ENCODE results near the gene RUNX2. TPM values are rescaled to one million over a fixed set of nuclear protein-coding genes. Genes with fewer than 3 reads are reported as not detected.
A peak's percentile ranks its signal among the peaks of the same experiment; 100 is the strongest.

Gene RUNX2
- total and polyA plus RNA-seq, 5 donors, result 0.26 to 0.93 (median 0.39) TPM

- peaks cover 3% of the 10 kb centered on the region for H3K4me1 ChIP-seq (ENCODE audit: control insufficient read depth, insufficient read depth, low read length)
- ATAC-seq (no peak), DNase-seq (no peak)
- H3K4me3 ChIP-seq (ENCODE audit: low read length), result no peak overlapping the region
- intact Hi-C loops (cut with DNase I), result no loop called here
- no peak overlapping the region for H3K27ac ChIP-seq (ENCODE audit: low read length)
- H3K9me3 ChIP-seq (ENCODE audit: control insufficient read depth, low read length), result peaks cover 4% of the 10 kb centered on the region
- H3K27me3 ChIP-seq (ENCODE audit: control insufficient read depth, insufficient read depth), result no peaks in the 10 kb centered on the region
Observed at GRCh38 chr6:45599053-45599452, 270.9 kb downstream of the RUNX2 start.

DNA sequence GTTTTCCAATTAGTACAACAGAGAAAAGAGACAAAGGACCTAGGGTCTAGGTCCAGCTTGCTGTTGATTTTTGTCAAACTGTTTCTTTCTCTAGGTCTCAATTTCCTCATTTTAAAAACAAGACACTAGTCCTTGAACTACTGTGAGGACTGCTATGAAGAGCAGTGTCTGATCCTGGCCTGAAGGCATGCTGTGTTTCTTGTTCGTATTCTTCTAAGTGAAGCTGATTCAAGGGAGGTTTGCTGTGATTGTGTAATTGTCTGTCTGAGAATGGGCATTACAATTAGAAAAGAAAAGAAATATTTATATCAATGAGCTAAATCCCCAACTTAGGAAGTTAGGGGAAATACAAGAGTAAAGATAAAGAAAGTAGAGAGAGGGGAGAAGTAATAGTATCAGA lies 277.8 kb downstream of the RUNX2 start:
- H3K9me3 ChIP-seq (ENCODE audit: control insufficient read depth, low read length), result no peaks in the 10 kb centered on the region
- H3K27me3 ChIP-seq (ENCODE audit: control insufficient read depth, insufficient read depth), result no peaks in the 10 kb centered on the region
- H3K27ac ChIP-seq (ENCODE audit: low read length), result no peak overlapping the region
- ATAC-seq (no peak), DNase-seq (no peak)
- 89% methylated on average over 1 of the region's 1 CpG for WGBS
- no peak overlapping the region for H3K4me3 ChIP-seq (ENCODE audit: low read length)
- intact Hi-C loops (cut with DNase I), result no loop called here
- H3K4me1 ChIP-seq (ENCODE audit: control insufficient read depth, insufficient read depth, low read length), result no peaks in the 10 kb centered on the region

DNA sequence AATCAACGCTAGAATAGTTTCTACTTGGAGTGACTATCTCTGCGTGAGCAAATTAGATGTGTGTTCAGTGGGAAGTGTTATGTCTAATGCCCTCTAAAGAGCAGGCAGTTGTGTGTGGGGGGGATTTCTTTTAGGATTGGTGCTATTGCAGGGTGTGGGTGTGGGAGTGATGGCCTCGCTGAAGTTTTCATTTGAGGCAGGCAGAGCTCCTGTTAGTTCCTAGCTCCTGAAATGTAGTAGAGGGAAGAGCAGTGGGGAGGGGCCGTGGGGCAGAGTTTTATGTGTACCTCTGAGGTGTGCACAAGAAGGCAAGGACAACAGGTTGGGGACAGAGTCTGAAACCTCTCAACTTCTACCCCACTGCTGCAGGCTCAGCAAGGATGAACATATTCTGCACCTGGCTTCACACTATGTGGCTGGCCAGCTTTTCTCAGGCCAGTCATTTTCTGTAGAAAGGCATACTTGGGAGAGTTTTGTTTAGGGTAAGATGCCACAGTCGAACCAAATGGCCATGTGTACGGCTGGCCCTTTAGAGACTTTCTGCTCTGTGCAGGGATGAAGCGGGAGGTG lies 278.8 kb downstream of the RUNX2 start:
- no peak overlapping the region for H3K27ac ChIP-seq (ENCODE audit: low read length)
- no peak for ATAC-seq
- intact Hi-C loops (cut with DNase I), result no loop called here

DNA sequence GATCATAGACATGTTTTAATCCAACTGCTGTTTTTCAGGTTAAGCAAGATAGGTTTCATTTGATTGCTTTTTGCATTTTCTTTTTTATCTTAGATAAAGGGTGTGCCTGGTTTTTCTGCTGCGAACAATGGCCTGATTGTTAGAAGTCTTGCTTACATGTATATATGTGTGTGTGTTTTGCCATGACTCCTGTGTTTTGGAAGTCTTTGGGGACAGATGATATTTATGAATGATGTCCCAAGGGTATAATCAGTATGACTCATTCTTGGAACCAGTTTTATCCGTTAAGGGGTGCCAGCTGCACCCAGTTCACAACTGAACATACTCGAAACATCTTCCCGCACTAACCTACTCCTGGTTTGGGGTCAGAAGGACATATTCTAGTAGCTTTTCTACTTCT lies 279.7 kb downstream of the RUNX2 start:
- intact Hi-C loops (cut with DNase I), result no loop called here

More for the DNA sequence above, 278.8 kb downstream of the RUNX2 start:
- no peak for DNase-seq
- no peaks in the 10 kb centered on the region for H3K27me3 ChIP-seq (ENCODE audit: control insufficient read depth, insufficient read depth)
- no peak overlapping the region for H3K4me3 ChIP-seq (ENCODE audit: low read length)
- H3K9me3 ChIP-seq (ENCODE audit: control insufficient read depth, low read length), result no peaks in the 10 kb centered on the region
- WGBS, result 87% methylated on average over 7 of the region's 7 CpGs
- no peaks in the 10 kb centered on the region for H3K4me1 ChIP-seq (ENCODE audit: control insufficient read depth, insufficient read depth, low read length)

DNA sequence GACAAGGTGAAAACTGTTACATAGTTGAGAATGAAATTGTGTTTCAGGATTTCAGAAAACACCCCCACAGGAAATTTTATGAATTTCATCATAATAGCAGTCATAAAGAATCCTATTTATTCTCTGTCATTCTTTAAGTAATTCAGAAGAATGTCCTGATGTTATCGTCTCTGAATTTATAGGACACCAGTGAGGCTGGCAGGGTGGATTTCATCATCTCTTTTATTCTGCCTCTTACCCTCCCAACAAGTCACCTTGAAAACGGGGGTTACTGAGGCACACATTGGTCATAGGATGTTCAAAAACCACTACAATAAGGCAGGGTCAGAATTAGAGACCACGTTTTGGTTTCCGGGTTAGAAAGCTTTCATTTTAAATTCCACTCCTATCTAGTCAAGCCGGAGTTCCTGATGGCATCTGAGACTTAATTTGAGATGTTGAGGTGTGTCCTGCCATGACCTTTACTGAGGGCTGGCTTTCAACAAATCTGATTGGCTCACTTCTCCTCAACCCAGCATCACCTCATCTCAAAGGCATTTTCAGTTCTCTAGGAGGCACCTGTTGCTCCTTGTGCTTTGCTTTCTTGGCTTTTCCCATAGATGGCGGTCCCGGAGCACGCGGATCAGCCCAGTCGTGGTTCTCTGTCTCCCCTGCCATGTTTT lies 280.3 kb downstream of the RUNX2 start:
- Histone ChIP-seq H3K4me3 (ENCODE audit: low read length) (no peak overlapping the region), H3K27me3 (ENCODE audit: control insufficient read depth, insufficient read depth) (no peaks in the 10 kb centered on the region), H3K9me3 (ENCODE audit: control insufficient read depth, low read length) (no peaks in the 10 kb centered on the region), H3K4me1 (ENCODE audit: control insufficient read depth, insufficient read depth, low read length) (no peaks in the 10 kb centered on the region), H3K27ac (ENCODE audit: low read length) (no peak overlapping the region)
- DNase-seq (no peak), ATAC-seq (no peak)
- 84% methylated on average over 10 of the region's 10 CpGs for WGBS
- intact Hi-C loops (cut with DNase I), result no loop called here

More for the DNA sequence above, 279.7 kb downstream of the RUNX2 start:
- DNase-seq (no peak), ATAC-seq (no peak)
- Histone ChIP-seq H3K9me3 (ENCODE audit: control insufficient read depth, low read length) (no peaks in the 10 kb centered on the region), H3K4me1 (ENCODE audit: control insufficient read depth, insufficient read depth, low read length) (no peaks in the 10 kb centered on the region), H3K4me3 (ENCODE audit: low read length) (no peak overlapping the region), H3K27me3 (ENCODE audit: control insufficient read depth, insufficient read depth) (no peaks in the 10 kb centered on the region), H3K27ac (ENCODE audit: low read length) (no peak overlapping the region)
- WGBS, result 52% methylated on average over 4 of the region's 4 CpGs

DNA sequence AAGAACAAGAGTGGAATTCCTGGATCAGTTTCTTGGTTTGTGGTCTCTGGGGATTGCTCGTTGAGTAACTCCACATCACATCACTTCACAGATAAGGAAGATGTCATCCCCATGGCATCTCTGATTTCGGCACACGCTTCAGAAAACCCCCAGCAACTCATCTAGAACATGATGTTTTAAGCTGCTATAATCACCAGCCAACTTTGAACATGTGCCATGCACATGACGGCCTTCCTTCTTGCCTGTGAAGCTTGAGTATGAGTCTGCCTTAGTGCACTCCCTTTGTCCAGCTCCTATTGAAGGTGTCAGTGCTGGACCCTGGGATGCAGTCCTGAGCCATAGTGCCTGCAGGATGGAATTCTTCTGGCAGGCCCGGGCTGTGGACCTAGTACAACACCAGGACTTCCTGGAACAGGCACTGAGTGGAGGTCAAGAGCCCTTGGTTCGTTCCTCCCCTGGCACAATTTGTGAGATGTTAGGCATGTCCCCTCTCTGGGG lies 281.1 kb downstream of the RUNX2 start:
- Histone ChIP-seq H3K4me1 (ENCODE audit: control insufficient read depth, insufficient read depth, low read length) (no peaks in the 10 kb centered on the region), H3K9me3 (ENCODE audit: control insufficient read depth, low read length) (no peaks in the 10 kb centered on the region), H3K27ac (ENCODE audit: low read length) (no peak overlapping the region), H3K27me3 (ENCODE audit: control insufficient read depth, insufficient read depth) (no peaks in the 10 kb centered on the region), H3K4me3 (ENCODE audit: low read length) (no peak overlapping the region)
- 74% methylated on average over 6 of the region's 6 CpGs for WGBS
- no peak for ATAC-seq
- intact Hi-C loops (cut with DNase I), result no loop called here
- DNase-seq, result no peak

DNA sequence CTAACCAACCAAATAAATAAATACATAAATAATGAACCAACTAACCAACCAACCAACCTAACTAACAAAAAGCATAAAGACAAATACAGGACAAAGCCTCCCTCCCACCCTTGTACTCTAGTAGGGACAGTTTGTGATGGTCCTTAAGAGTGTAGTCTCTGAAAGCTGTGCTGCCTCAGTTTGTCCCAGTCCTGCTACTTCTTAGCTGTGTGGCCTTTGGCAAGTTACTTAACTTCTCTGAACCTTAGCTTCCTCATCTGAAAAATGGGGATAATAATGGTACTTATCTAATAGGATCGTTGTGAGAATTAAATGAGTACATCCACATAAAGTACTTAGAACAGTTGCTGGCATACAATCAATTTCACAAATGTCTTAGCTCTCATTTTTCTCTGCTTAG lies 282.2 kb downstream of the RUNX2 start:
- H3K27ac ChIP-seq (ENCODE audit: low read length), result no peak overlapping the region
- no peaks in the 10 kb centered on the region for H3K4me1 ChIP-seq (ENCODE audit: control insufficient read depth, insufficient read depth, low read length)
- 63% methylated on average over 1 of the region's 1 CpG for WGBS
- no peaks in the 10 kb centered on the region for H3K27me3 ChIP-seq (ENCODE audit: control insufficient read depth, insufficient read depth)
- intact Hi-C loops (cut with DNase I), result no loop called here
- no peak for DNase-seq
- no peak overlapping the region for H3K4me3 ChIP-seq (ENCODE audit: low read length)
- H3K9me3 ChIP-seq (ENCODE audit: control insufficient read depth, low read length), result no peaks in the 10 kb centered on the region
- no peak for ATAC-seq

DNA sequence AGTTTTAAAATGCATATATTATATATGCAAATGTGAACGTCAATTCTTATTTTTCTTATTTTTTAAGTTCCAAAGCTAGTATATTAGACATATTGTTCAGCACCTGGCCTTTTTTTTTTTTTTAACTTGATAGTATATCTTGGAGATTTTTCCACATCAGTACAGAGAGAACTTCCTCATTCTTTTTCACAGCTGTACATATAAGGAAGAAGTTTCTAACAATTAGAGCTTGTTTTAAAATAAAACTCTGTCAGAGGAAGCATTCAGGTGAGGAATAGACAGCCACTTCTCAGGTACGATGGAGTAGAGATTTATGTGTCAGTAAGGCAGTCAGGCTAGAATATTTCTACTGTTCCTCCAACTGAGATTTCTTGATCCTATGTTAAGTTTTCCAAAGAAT lies 282.7 kb downstream of the RUNX2 start:
- H3K9me3 ChIP-seq (ENCODE audit: control insufficient read depth, low read length), result no peaks in the 10 kb centered on the region
- H3K4me3 ChIP-seq (ENCODE audit: low read length), result no peak overlapping the region
- WGBS, result 86% methylated on average over 2 of the region's 2 CpGs
- intact Hi-C loops (cut with DNase I), result no loop called here
- no peak for DNase-seq
- no peaks in the 10 kb centered on the region for H3K27me3 ChIP-seq (ENCODE audit: control insufficient read depth, insufficient read depth)
- no peak overlapping the region for H3K27ac ChIP-seq (ENCODE audit: low read length)
- no peak for ATAC-seq
- H3K4me1 ChIP-seq (ENCODE audit: control insufficient read depth, insufficient read depth, low read length), result no peaks in the 10 kb centered on the region

- WGBS, result 85% methylated on average over 2 of the region's 2 CpGs
- Histone ChIP-seq H3K9me3 (ENCODE audit: control insufficient read depth, low read length) (no peaks in the 10 kb centered on the region), H3K27ac (ENCODE audit: low read length) (no peak overlapping the region), H3K4me1 (ENCODE audit: control insufficient read depth, insufficient read depth, low read length) (no peaks in the 10 kb centered on the region), H3K27me3 (ENCODE audit: control insufficient read depth, insufficient read depth) (no peaks in the 10 kb centered on the region), H3K4me3 (ENCODE audit: low read length) (no peak overlapping the region)
- ATAC-seq (no peak), DNase-seq (no peak)
- intact Hi-C loops (cut with DNase I), result no loop called here
Observed at GRCh38 chr6:45611491-45611890, 283.4 kb downstream of the RUNX2 start.

GRCh38 chr6:45613656-45614055 lies 285.5 kb downstream of the RUNX2 start:
- DNase-seq (peak; percentile 49 to 58 (median 50)), ATAC-seq (peak; percentile 67 to 86)
- H3K27ac ChIP-seq (ENCODE audit: low read length), result no peak overlapping the region
- no peaks in the 10 kb centered on the region for H3K27me3 ChIP-seq (ENCODE audit: control insufficient read depth, insufficient read depth)
- H3K9me3 ChIP-seq (ENCODE audit: control insufficient read depth, low read length), result no peaks in the 10 kb centered on the region
- H3K4me1 ChIP-seq (ENCODE audit: control insufficient read depth, insufficient read depth, low read length), result no peaks in the 10 kb centered on the region
- no peak overlapping the region for H3K4me3 ChIP-seq (ENCODE audit: low read length)
- 42% methylated on average over 9 of the region's 9 CpGs for WGBS
- intact Hi-C loops (cut with DNase I), result no loop called here

DNA sequence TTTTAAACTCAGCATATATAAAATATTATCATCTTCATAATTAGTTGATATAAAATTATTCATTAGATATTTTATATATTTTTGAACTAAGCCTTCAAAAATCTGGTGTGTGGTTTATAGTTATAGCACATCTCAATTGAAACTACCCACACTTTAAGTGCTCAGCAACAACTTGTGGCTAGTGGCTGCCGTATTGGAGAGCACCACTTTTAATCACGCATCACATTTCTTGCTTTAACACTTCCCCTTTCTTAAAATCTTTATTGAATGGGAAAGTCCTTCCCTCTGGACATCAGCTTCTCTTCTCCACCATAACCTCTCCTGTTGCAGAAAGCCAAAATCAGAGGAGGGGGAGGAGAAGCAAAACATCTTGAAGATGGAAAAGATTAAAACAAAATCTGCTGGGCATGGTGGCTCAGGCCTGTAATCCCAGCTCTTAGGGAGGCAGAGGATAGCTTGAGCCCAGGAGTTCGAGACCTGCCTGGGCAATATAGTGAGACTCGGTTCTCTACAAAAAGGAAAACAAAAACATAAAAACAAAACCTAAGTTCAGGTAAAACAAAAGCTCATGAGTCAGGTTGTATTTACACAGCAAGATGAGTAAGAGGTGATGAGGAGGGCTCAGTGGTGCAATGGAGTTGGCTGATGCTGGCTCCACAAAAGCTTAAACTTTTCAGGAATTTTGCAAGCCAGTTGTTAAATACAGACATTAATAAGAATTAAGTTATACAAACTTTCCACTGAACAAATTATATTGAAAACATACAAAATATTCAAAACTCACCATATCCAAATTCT lies 286.6 kb downstream of the RUNX2 start:
- DNase-seq (no peak), ATAC-seq (no peak)
- WGBS, result 79% methylated on average over 4 of the region's 4 CpGs
- H3K9me3 ChIP-seq (ENCODE audit: control insufficient read depth, low read length), result no peaks in the 10 kb centered on the region
- no peak overlapping the region for H3K4me3 ChIP-seq (ENCODE audit: low read length)
- no peaks in the 10 kb centered on the region for H3K4me1 ChIP-seq (ENCODE audit: control insufficient read depth, insufficient read depth, low read length)
- intact Hi-C loops (cut with DNase I), result no loop called here
- H3K27me3 ChIP-seq (ENCODE audit: control insufficient read depth, insufficient read depth), result no peaks in the 10 kb centered on the region
- H3K27ac ChIP-seq (ENCODE audit: low read length), result no peak overlapping the region

Measured in right cardiac atrium (tissue), 5 donors.